ENCODE data around the gene SCYL1.

SCYL1 gene

GRCh38 chr11:65493367-65494176, 31.3 kb upstream of the SCYL1 start:
- no peak for DNase-seq (ENCODE audit: low read depth in 3 of 3)

DNA sequence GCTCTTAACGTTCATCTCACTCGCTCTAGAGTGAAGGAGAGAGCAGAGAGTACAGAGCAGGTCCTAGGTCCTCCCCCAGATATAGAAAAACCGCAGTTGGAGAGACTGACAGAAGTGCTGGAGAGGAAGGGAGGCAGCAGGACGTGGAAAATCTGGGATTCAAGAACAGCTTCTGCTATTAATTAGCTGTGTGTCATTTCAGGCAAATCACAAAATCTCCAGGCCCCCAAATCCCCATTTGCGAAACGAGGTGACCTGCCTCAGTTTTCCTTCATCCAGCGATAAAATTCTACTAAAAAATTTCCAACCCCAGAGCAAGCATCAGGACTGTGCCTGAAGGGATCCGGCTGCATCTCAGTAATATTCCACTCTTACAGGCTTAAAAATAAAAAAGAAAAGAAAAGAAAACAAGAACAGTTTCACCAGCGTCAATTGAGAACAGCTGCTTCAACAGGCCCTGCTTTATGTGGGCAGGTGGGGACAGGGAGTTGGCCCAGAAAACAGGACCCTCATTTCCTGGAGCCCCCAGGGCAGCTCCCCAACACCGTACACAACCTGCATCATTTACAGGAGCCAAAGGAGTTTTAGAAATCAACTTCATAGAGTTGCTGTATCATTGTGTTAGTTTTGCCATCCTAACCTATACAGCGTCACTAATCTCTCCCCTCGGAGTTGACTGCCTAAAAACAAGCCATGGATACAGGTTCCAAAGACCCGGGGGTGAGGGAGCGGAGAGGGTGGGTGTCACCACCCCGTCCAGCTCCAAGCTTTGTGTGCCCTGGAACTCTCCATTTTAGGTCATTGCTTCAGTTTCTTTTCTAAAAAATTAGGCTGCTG, 28.4 kb upstream of the SCYL1 start:
- DNase-seq (ENCODE audit: low read depth in 3 of 3), result no peak

DNA sequence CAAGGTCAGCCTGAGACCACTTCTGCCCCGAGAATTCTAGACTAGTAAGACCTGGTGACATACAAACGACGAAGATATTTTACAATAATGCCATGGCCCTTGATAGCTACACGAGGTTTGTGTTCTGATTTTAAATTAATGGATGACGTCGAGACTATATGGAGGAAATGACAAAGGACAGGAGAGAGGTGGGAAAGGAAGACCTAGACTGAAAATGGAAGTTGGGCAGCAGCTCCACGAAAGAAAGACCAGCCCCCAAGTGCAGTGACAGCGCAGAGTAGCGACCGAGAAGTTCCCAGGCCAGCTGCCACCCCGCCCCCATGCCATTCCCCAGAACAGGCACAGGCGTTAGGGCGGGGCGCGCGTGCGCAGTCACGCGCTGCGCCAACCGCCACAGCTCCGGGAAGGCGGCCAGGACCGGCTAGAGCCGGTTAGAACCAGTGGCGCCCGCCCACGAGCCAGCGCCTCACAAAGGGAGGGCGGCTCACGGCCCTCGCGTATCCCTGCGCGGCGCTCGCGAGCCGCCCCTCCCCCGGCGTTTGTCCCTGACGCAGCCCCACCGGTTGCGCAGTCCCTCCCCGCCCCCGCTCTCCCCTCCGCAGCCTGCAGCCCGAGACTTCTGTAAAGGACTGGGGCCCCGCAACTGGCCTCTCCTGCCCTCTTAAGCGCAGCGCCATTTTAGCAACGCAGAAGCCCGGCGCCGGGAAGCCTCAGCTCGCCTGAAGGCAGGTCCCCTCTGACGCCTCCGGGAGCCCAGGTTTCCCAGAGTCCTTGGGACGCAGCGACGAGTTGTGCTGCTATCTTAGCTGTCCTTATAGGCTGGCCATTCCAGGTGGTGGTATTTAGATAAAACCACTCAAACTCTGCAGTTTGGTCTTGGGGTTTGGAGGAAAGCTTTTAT, 27.5 kb upstream of the SCYL1 start:
- peak; percentile 96 to 99 (median 99) for DNase-seq (ENCODE audit: low read depth in 3 of 3)

DNA sequence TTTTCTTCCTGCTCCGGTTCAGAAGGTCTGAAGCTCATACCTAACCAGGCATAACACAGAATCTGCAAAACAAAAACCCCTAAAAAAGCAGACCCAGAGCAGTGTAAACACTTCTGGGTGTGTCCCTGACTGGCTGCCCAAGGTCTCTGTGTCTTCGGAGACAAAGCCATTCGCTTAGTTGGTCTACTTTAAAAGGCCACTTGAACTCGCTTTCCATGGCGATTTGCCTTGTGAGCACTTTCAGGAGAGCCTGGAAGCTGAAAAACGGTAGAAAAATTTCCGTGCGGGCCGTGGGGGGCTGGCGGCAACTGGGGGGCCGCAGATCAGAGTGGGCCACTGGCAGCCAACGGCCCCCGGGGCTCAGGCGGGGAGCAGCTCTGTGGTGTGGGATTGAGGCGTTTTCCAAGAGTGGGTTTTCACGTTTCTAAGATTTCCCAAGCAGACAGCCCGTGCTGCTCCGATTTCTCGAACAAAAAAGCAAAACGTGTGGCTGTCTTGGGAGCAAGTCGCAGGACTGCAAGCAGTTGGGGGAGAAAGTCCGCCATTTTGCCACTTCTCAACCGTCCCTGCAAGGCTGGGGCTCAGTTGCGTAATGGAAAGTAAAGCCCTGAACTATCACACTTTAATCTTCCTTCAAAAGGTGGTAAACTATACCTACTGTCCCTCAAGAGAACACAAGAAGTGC, 26.7 kb upstream of the SCYL1 start:
- peak in 1 of 3 donors; percentile 47 for DNase-seq (ENCODE audit: low read depth in 3 of 3)

- DNase-seq (ENCODE audit: low read depth in 3 of 3), result no peak
Observed at GRCh38 chr11:65498727-65498976, 26.2 kb upstream of the SCYL1 start.

DNA sequence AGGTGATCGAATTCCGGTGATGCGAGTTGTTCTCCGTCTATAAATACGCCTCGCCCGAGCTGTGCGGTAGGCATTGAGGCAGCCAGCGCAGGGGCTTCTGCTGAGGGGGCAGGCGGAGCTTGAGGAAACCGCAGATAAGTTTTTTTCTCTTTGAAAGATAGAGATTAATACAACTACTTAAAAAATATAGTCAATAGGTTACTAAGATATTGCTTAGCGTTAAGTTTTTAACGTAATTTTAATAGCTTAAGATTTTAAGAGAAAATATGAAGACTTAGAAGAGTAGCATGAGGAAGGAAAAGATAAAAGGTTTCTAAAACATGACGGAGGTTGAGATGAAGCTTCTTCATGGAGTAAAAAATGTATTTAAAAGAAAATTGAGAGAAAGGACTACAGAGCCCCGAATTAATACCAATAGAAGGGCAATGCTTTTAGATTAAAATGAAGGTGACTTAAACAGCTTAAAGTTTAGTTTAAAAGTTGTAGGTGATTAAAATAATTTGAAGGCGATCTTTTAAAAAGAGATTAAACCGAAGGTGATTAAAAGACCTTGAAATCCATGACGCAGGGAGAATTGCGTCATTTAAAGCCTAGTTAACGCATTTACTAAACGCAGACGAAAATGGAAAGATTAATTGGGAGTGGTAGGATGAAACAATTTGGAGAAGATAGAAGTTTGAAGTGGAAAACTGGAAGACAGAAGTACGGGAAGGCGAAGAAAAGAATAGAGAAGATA, 25.7 kb upstream of the SCYL1 start, which contains the start of gene MALAT1:
Gene MALAT1 (plus strand): TSS at position 69 of the 736 bp plus-strand sequence.
- peak; percentile 85 to 88 (median 85) for DNase-seq (ENCODE audit: low read depth in 3 of 3)

DNA sequence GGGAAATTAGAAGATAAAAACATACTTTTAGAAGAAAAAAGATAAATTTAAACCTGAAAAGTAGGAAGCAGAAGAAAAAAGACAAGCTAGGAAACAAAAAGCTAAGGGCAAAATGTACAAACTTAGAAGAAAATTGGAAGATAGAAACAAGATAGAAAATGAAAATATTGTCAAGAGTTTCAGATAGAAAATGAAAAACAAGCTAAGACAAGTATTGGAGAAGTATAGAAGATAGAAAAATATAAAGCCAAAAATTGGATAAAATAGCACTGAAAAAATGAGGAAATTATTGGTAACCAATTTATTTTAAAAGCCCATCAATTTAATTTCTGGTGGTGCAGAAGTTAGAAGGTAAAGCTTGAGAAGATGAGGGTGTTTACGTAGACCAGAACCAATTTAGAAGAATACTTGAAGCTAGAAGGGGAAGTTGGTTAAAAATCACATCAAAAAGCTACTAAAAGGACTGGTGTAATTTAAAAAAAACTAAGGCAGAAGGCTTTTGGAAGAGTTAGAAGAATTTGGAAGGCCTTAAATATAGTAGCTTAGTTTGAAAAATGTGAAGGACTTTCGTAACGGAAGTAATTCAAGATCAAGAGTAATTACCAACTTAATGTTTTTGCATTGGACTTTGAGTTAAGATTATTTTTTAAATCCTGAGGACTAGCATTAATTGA, 25.0 kb upstream of the SCYL1 start:
- DNase-seq (ENCODE audit: low read depth in 3 of 3), result no peak

DNA sequence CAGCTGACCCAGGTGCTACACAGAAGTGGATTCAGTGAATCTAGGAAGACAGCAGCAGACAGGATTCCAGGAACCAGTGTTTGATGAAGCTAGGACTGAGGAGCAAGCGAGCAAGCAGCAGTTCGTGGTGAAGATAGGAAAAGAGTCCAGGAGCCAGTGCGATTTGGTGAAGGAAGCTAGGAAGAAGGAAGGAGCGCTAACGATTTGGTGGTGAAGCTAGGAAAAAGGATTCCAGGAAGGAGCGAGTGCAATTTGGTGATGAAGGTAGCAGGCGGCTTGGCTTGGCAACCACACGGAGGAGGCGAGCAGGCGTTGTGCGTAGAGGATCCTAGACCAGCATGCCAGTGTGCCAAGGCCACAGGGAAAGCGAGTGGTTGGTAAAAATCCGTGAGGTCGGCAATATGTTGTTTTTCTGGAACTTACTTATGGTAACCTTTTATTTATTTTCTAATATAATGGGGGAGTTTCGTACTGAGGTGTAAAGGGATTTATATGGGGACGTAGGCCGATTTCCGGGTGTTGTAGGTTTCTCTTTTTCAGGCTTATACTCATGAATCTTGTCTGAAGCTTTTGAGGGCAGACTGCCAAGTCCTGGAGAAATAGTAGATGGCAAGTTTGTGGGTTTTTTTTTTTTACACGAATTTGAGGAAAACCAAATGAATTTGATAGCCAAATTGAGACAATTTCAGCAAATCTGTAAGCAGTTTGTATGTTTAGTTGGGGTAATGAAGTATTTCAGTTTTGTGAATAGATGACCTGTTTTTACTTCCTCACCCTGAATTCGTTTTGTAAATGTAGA, 24.3 kb upstream of the SCYL1 start:
- DNase-seq (ENCODE audit: low read depth in 3 of 3), result no peak

DNA sequence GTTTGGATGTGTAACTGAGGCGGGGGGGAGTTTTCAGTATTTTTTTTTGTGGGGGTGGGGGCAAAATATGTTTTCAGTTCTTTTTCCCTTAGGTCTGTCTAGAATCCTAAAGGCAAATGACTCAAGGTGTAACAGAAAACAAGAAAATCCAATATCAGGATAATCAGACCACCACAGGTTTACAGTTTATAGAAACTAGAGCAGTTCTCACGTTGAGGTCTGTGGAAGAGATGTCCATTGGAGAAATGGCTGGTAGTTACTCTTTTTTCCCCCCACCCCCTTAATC, 23.8 kb upstream of the SCYL1 start:
- no peak for DNase-seq (ENCODE audit: low read depth in 3 of 3)

DNA sequence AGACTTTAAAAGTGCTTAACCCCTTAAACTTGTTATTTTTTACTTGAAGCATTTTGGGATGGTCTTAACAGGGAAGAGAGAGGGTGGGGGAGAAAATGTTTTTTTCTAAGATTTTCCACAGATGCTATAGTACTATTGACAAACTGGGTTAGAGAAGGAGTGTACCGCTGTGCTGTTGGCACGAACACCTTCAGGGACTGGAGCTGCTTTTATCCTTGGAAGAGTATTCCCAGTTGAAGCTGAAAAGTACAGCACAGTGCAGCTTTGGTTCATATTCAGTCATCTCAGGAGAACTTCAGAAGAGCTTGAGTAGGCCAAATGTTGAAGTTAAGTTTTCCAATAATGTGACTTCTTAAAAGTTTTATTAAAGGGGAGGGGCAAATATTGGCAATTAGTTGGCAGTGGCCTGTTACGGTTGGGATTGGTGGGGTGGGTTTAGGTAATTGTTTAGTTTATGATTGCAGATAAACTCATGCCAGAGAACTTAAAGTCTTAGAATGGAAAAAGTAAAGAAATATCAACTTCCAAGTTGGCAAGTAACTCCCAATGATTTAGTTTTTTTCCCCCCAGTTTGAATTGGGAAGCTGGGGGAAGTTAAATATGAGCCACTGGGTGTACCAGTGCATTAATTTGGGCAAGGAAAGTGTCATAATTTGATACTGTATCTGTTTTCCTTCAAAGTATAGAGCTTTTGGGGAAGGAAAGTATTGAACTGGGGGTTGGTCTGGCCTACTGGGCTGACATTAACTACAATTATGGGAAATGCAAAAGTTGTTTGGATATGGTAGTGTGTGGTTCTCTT, 23.2 kb upstream of the SCYL1 start:
- DNase-seq (ENCODE audit: low read depth in 3 of 3), result no peak

DNA sequence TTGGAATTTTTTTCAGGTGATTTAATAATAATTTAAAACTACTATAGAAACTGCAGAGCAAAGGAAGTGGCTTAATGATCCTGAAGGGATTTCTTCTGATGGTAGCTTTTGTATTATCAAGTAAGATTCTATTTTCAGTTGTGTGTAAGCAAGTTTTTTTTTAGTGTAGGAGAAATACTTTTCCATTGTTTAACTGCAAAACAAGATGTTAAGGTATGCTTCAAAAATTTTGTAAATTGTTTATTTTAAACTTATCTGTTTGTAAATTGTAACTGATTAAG, 22.7 kb upstream of the SCYL1 start:
- no peak for DNase-seq (ENCODE audit: low read depth in 3 of 3)

- DNase-seq (ENCODE audit: low read depth in 3 of 3), result no peak
Observed at GRCh38 chr11:65502555-65503367, 22.1 kb upstream of the SCYL1 start.

- DNase-seq (ENCODE audit: low read depth in 3 of 3), result no peak
Observed at GRCh38 chr11:65503368-65503948, 21.4 kb upstream of the SCYL1 start.

GRCh38 chr11:65503949-65504673, 20.8 kb upstream of the SCYL1 start:
- no peak for DNase-seq (ENCODE audit: low read depth in 3 of 3)

- DNase-seq (ENCODE audit: low read depth in 3 of 3), result no peak
Observed at GRCh38 chr11:65504674-65505465, 20.0 kb upstream of the SCYL1 start.

Data from stimulated activated CD4-positive, alpha-beta T cell treated with anti-CD3 and anti-CD28 coated beads, TNF-alpha, amount 100 ng/mL, for 48 hours (primary cell).